ENCODE data around the gene MAST3. TPM values are rescaled to one million over a fixed set of nuclear protein-coding genes. Genes with fewer than 3 reads are reported as not detected.

The MAST3 gene
- total and polyA plus RNA-seq, 7 experiments from 2014 or later, result 10.2 to 58.7 (median 37.4) TPM

GRCh38 chr19:18057557-18057956 lies 40.0 kb upstream of the MAST3 start:
- peak overlapping the region; percentile 62 for H3K27ac ChIP-seq (ENCODE audit: low read depth, low read length)
- intact Hi-C loops (cut with micrococcal nuclease), result loop anchor here in 1 of 2 donors (5.0 kb wide), 1 partner anchor 40 kb away; the partner anchor contains the start of gene MAST3
- Mint-ChIP-seq H3K27me3 (no peaks in the 10 kb centered on the region), H3K36me3 (peaks cover 0 to 21% (median 0%) of the 10 kb centered on the region in 5 donors), H3K4me3 (peak overlapping the region in 2 of 10 donors; percentile 60 to 62), H3K27ac (peak overlapping the region in 8 of 9 donors; percentile 25 to 89 (median 85)), H3K9me3 (no peaks in the 10 kb centered on the region), H3K4me1 (peaks cover 0 to 26% (median 19%) of the 10 kb centered on the region in 7 donors)
- POLR2A ChIA-PET, result interaction anchor here (0.6 to 45.2 kb wide), 6 partner anchors 11 to 60 kb away, joined by 3 to 961 read pairs (median 4); partner anchors contain the start of gene ARRDC2
- ATAC-seq (no peak), DNase-seq (no peak)
- CTCF ChIA-PET, result interaction anchor here (0.7 to 9.9 kb wide), 11 partner anchors 12 to 120 kb away, joined by 3 to 147 read pairs (median 5); partner anchors contain the start of genes ARRDC2 and IL12RB1
- no peaks in the 10 kb centered on the region for H3K27me3 ChIP-seq (ENCODE audit: control insufficient read depth in 2 of 2, insufficient read depth in 2 of 2, low read length in 2 of 2)
- H3K9me3 ChIP-seq (ENCODE audit: control insufficient read depth in 2 of 3, low read length in 3 of 3), result no peaks in the 10 kb centered on the region
- H3K4me3 ChIP-seq (ENCODE audit: low read length), result no peak overlapping the region
- H3K4me1 ChIP-seq (ENCODE audit: control insufficient read depth in 2 of 2, insufficient read depth in 2 of 2, low read length in 2 of 2), result peaks cover 8 to 13% of the 10 kb centered on the region in 2 donors
- H3K36me3 ChIP-seq (ENCODE audit: control insufficient read depth in 2 of 3, insufficient read depth in 3 of 3, low read length in 3 of 3), result peaks cover 0 to 21% (median 0%) of the 10 kb centered on the region in 3 experiments

GRCh38 chr19:18058208-18059009 lies 39.2 kb upstream of the MAST3 start:
- Mint-ChIP-seq H3K4me3 (peak overlapping the region in 8 of 10 donors; percentile 32 to 62 (median 53)), H3K36me3 (peaks cover 0 to 23% (median 3%) of the 10 kb centered on the region in 5 donors), H3K9me3 (no peaks in the 10 kb centered on the region), H3K4me1 (peaks cover 0 to 18% (median 16%) of the 10 kb centered on the region in 7 donors), H3K27ac (peak overlapping the region; percentile 71 to 89 (median 86)), H3K27me3 (no peaks in the 10 kb centered on the region)
- Histone ChIP-seq H3K27me3 (ENCODE audit: control insufficient read depth in 2 of 2, insufficient read depth in 2 of 2, low read length in 2 of 2) (no peaks in the 10 kb centered on the region), H3K4me3 (ENCODE audit: low read length) (peak overlapping the region; percentile 31), H3K27ac (ENCODE audit: low read depth, low read length) (peak overlapping the region; percentile 62), H3K9me3 (ENCODE audit: control insufficient read depth in 2 of 3, low read length in 3 of 3) (no peaks in the 10 kb centered on the region), H3K4me1 (ENCODE audit: control insufficient read depth in 2 of 2, insufficient read depth in 2 of 2, low read length in 2 of 2) (peaks cover 8 to 13% of the 10 kb centered on the region in 2 donors), H3K36me3 (ENCODE audit: control insufficient read depth in 2 of 3, insufficient read depth in 3 of 3, low read length in 3 of 3) (peaks cover 0 to 23% (median 0%) of the 10 kb centered on the region in 3 experiments)
- POLR2A ChIA-PET, result interaction anchor here (0.6 to 45.2 kb wide), 8 partner anchors 10 to 123 kb away, joined by 3 to 961 read pairs (median 4); partner anchors contain the start of gene ARRDC2
- ATAC-seq (peak; percentile 97), DNase-seq (peak; percentile 76 to 88 (median 82))
- intact Hi-C loops (cut with micrococcal nuclease), result loop anchor here (1.0 to 5.0 kb wide), 6 partner anchors 13 to 199 kb away; partner anchors contain the start of genes MAST3 (in 1 of the 2) and RPL18A (in 1 of the 2)
- CTCF ChIA-PET, result interaction anchor here (0.5 to 9.9 kb wide), 13 partner anchors 11 to 120 kb away, joined by 3 to 147 read pairs (median 3); partner anchors contain the start of gene ARRDC2

- Mint-ChIP-seq H3K27me3 (no peaks in the 10 kb centered on the region), H3K36me3 (peaks cover 0 to 26% (median 4%) of the 10 kb centered on the region in 5 donors), H3K4me1 (peaks cover 0 to 14% (median 11%) of the 10 kb centered on the region in 7 donors), H3K4me3 (no peak overlapping the region), H3K27ac (peak overlapping the region in 1 of 9 donors; percentile 67), H3K9me3 (no peaks in the 10 kb centered on the region)
- no peak for ATAC-seq
- no peaks in the 10 kb centered on the region for H3K27me3 ChIP-seq (ENCODE audit: control insufficient read depth in 2 of 2, insufficient read depth in 2 of 2, low read length in 2 of 2)
- H3K27ac ChIP-seq (ENCODE audit: low read depth, low read length), result no peak overlapping the region
- DNase-seq, result no peak
- peaks cover 0 to 28% (median 0%) of the 10 kb centered on the region in 3 experiments for H3K36me3 ChIP-seq (ENCODE audit: control insufficient read depth in 2 of 3, insufficient read depth in 3 of 3, low read length in 3 of 3)
- H3K9me3 ChIP-seq (ENCODE audit: control insufficient read depth in 2 of 3, low read length in 3 of 3), result no peaks in the 10 kb centered on the region
- H3K4me1 ChIP-seq (ENCODE audit: control insufficient read depth in 2 of 2, insufficient read depth in 2 of 2, low read length in 2 of 2), result peaks cover 8 to 13% of the 10 kb centered on the region in 2 donors
- H3K4me3 ChIP-seq (ENCODE audit: low read length), result no peak overlapping the region
- intact Hi-C loops (cut with micrococcal nuclease), result loop anchor here in 1 of 2 donors (5.0 kb wide), 1 partner anchor 38 kb away; the partner anchor contains the start of gene MAST3
- POLR2A ChIA-PET, result interaction anchor here (0.7 to 45.2 kb wide), 7 partner anchors 15 to 123 kb away, joined by 3 to 961 read pairs (median 4); partner anchors contain the start of gene ARRDC2
- CTCF ChIA-PET, result interaction anchor here (0.7 to 9.9 kb wide), 10 partner anchors 14 to 121 kb away, joined by 3 to 147 read pairs (median 6); partner anchors contain the start of gene ARRDC2
These were observed 38.3 kb upstream of the MAST3 start for GRCh38 chr19:18059297-18059696.

- intact Hi-C loops (cut with micrococcal nuclease), result loop anchor here in 1 of 2 donors (5.0 kb wide), 2 partner anchors 37 to 92 kb away; partner anchors contain the start of genes MAST3 and PIK3R2
- H3K4me3 ChIP-seq (ENCODE audit: low read length), result no peak overlapping the region
- Mint-ChIP-seq H3K4me3 (no peak overlapping the region), H3K27ac (peak overlapping the region in 2 of 9 donors; percentile 45 to 62), H3K9me3 (no peaks in the 10 kb centered on the region), H3K27me3 (no peaks in the 10 kb centered on the region), H3K36me3 (peaks cover 0 to 32% (median 5%) of the 10 kb centered on the region in 5 donors), H3K4me1 (peaks cover 0 to 14% (median 11%) of the 10 kb centered on the region in 7 donors)
- CTCF ChIA-PET, result interaction anchor here (0.6 to 9.9 kb wide), 6 partner anchors 27 to 121 kb away, joined by 3 to 147 read pairs (median 6); partner anchors contain the start of genes ARRDC2 and IL12RB1
- H3K27ac ChIP-seq (ENCODE audit: low read depth, low read length), result no peak overlapping the region
- POLR2A ChIA-PET, result interaction anchor here (1.3 to 45.2 kb wide), 3 partner anchors 40 to 124 kb away, joined by 4 to 961 read pairs (median 35); partner anchors contain the start of gene ARRDC2
- DNase-seq (no peak), ATAC-seq (no peak)
- peaks cover 8 to 13% of the 10 kb centered on the region in 2 donors for H3K4me1 ChIP-seq (ENCODE audit: control insufficient read depth in 2 of 2, insufficient read depth in 2 of 2, low read length in 2 of 2)
- H3K36me3 ChIP-seq (ENCODE audit: control insufficient read depth in 2 of 3, insufficient read depth in 3 of 3, low read length in 3 of 3), result peaks cover 0 to 28% (median 0%) of the 10 kb centered on the region in 3 experiments
- no peaks in the 10 kb centered on the region for H3K27me3 ChIP-seq (ENCODE audit: control insufficient read depth in 2 of 2, insufficient read depth in 2 of 2, low read length in 2 of 2)
- H3K9me3 ChIP-seq (ENCODE audit: control insufficient read depth in 2 of 3, low read length in 3 of 3), result no peaks in the 10 kb centered on the region
These were observed 37.7 kb upstream of the MAST3 start for GRCh38 chr19:18059902-18060301.

GRCh38 chr19:18060472-18060871 lies 37.1 kb upstream of the MAST3 start:
- no peaks in the 10 kb centered on the region for H3K9me3 Mint-ChIP-seq
- Histone ChIP-seq H3K9me3 (ENCODE audit: control insufficient read depth in 2 of 3, low read length in 3 of 3) (no peaks in the 10 kb centered on the region), H3K4me3 (ENCODE audit: low read length) (no peak overlapping the region), H3K27me3 (ENCODE audit: control insufficient read depth in 2 of 2, insufficient read depth in 2 of 2, low read length in 2 of 2) (no peaks in the 10 kb centered on the region), H3K4me1 (ENCODE audit: control insufficient read depth in 2 of 2, insufficient read depth in 2 of 2, low read length in 2 of 2) (peaks cover 8 to 13% of the 10 kb centered on the region in 2 donors), H3K36me3 (ENCODE audit: control insufficient read depth in 2 of 3, insufficient read depth in 3 of 3, low read length in 3 of 3) (peaks cover 0 to 32% (median 0%) of the 10 kb centered on the region in 3 experiments), H3K27ac (ENCODE audit: low read depth, low read length) (no peak overlapping the region)
- intact Hi-C loops (cut with micrococcal nuclease), result loop anchor here in 1 of 2 donors (5.0 kb wide), 1 partner anchor 92 kb away; the partner anchor contains the start of gene PIK3R2
- ATAC-seq (no peak), DNase-seq (no peak)
- peaks cover 0 to 35% (median 5%) of the 10 kb centered on the region in 5 donors for H3K36me3 Mint-ChIP-seq
- CTCF ChIA-PET, result interaction anchor here (0.6 to 9.9 kb wide), 10 partner anchors 15 to 197 kb away, joined by 3 to 147 read pairs (median 4); partner anchors contain the start of genes ARRDC2 and IL12RB1
- no peak overlapping the region for H3K4me3 Mint-ChIP-seq
- POLR2A ChIA-PET, result interaction anchor here (4.9 to 45.2 kb wide), 2 partner anchors 41 to 58 kb away, joined by 35 to 961 read pairs; partner anchors contain the start of gene ARRDC2
- H3K27me3 Mint-ChIP-seq, result no peaks in the 10 kb centered on the region
- H3K27ac Mint-ChIP-seq, result no peak overlapping the region
- peaks cover 0 to 14% (median 11%) of the 10 kb centered on the region in 7 donors for H3K4me1 Mint-ChIP-seq
